Pancreas (tissue), 10 donors: ENCODE results near the gene STAC3. TPM values are rescaled to one million over a fixed set of nuclear protein-coding genes. Genes with fewer than 3 reads are reported as not detected.

Experiments used
- ATAC-seq, 4 donors: fragments of 200-7000 bp; cut with Tn5 transposase; one replicate each; pipeline versions ENCODE4 v1.8.0 to v1.9.1; 2020; ENCODE audit warnings: mild to moderate bottlenecking in 4 of 4, moderate library complexity in 4 of 4
- DNase-seq, 6 donors: peaks; one replicate each; pipeline ENCODE4 v3.0.0-alpha.2; 2020
- FAIRE-seq: peaks from 2 replicates; lab custom pipeline; 2012; peaks lifted over from hg19 to GRCh38; lab: Jason Lieb, UNC
- H3K27ac ChIP-seq, 4 donors: fragments of 200-600 bp; sonication (generic); 1 replicate in 3 of 4; 2 replicates in 1 of 4; pipeline versions ENCODE4 v1.5.0 to v1.8.0; 2020
- H3K27me3 ChIP-seq, 4 donors: fragments of 200-600 bp; one replicate each; pipeline ENCODE4 v1.8.0; 2021
- H3K36me3 ChIP-seq, 3 donors: fragments of 200-600 bp; sonication (generic) in 1 of 3; one replicate each; pipeline versions ENCODE4 v1.5.0 to v1.8.0; 2020 to 2021
- H3K4me1 ChIP-seq, 3 donors: fragments of 200-600 bp; one replicate each; pipeline ENCODE4 v1.8.0; 2021
- H3K4me3 ChIP-seq, 4 donors: fragments of 200-600 bp; sonication (generic) in 2 of 4; one replicate each; pipeline versions ENCODE4 v1.5.0 to v1.8.0; 2020 to 2021
- H3K9me3 ChIP-seq, 4 donors: fragments of 200-600 bp; one replicate each; pipeline ENCODE4 v1.8.0; 2021
- WGBS, 2 donors: extraction: QIAGEN DNeasy Blood & Tissue Kit; methylation state at CpG; one replicate each; pipeline ENCODE4 v1.1.7; 2013; 5-methylcytosine and 5-hydroxymethylcytosine counted together
- intact Hi-C, 3 donors: fragments of 100-400 bp; cut with DNase I; formaldehyde crosslinking; loops; one replicate each; pipeline versions ENCODE4 v1.11.1 to v1.14.2; 2022
- polyA plus RNA-seq, 2 donors: library from polyadenylated mRNA; stranded (reverse); fragments of 200-250 nt; gene quantifications; one replicate each; pipeline ENCODE4 v1.2.3, GENCODE V29; 2013
- total RNA-seq, 6 donors: library from RNA; stranded (reverse); fragmentation: NEBNext Ultra II Directional in 4 of 6; extraction: Animal tissue kit (Norgen Biotek cat#: 25700) in 4 of 6; gene quantifications; one replicate each; pipeline versions ENCODE4 v1.2.1 to v1.2.4, GENCODE V29; 2021 to 2023
- TF ChIP-seq, protein P1 (sequence below), 4 donors: fragments of 200-600 bp; sonication (generic) in 3 of 4; IDR thresholded peaks; one replicate each; pipeline versions ENCODE4 v1.5.0 to v1.8.0; 2021; ENCODE audit warnings: antibody characterized with exemption in 4 of 4
- donor health status: healthy with polysubstance abuse.
- donor health status: DM: no; HTN: no; CAD: no; lungs with moderate emphysema.
- donor health status: DM: no; HTN: no; CAD: no.
- donor health status: control.
- donor health status: control.
- donor health status: Bipolar disorder and iron deficiency.
- donor health status: DM: yes; HTN: yes; CAD: no.
- donor health status: DM: no; HTN: no; CAD: no.
- donor health status: DM: no; HTN: no; CAD: no.
- donor health status: DM: yes; HTN: yes; CAD: no.

STAC3 gene
- total and polyA plus RNA-seq, 8 donors, result 0.46 to 3.0 (median 1.1) TPM

DNA sequence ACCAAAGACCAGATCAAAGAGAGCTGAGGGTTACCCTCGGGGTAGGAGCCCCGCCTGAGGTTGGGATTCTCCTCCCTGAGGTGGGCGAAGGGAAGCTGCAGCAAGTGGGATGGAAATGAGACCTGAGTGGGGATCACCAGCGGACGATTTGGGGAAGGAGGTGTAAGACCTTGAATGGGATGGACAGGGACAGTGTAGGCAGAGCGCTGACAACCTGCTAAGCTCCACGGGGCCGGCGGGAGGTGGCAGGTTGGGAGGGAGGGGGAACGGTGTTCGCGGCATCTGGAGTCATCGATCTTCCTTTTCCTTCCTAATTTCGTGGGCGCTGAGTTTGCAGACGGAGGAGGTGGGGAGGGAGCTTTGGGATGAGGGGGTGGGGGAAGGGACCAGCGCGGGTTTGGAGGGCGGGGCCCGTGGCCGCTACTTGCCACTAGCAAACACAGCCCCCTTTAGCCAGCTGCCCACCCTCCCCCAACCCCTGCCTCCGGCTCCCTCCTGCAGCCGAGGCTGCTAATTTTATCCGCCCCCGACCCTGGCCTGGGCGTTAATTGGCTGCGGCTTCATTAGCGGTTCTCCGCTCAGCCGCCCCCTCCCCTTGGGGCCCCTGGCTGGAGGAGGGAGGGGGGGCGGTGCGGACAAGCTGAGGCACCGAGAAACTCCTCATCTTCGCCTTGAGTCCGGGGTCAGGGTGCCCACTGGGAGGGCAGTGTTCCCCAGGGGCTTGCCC, 24.2 kb downstream of the STAC3 start:
- no peak for ATAC-seq
- Histone ChIP-seq H3K4me1 (peaks cover 0 to 13% (median 8%) of the 10 kb centered on the region in 3 donors), H3K27ac (no peak overlapping the region), H3K36me3 (peaks cover 0 to 2% (median 0%) of the 10 kb centered on the region in 3 donors), H3K4me3 (peak overlapping the region in 1 of 4 donors; percentile 7), H3K9me3 (no peaks in the 10 kb centered on the region), H3K27me3 (no peaks in the 10 kb centered on the region)
- FAIRE-seq, result no peak
- WGBS, 2 donors, result 29 to 32% methylated on average over 30 to 35 of the region's 35 CpGs
- no peak for DNase-seq
- intact Hi-C loops, result no loop called here
- TF ChIP-seq, protein P1, sequence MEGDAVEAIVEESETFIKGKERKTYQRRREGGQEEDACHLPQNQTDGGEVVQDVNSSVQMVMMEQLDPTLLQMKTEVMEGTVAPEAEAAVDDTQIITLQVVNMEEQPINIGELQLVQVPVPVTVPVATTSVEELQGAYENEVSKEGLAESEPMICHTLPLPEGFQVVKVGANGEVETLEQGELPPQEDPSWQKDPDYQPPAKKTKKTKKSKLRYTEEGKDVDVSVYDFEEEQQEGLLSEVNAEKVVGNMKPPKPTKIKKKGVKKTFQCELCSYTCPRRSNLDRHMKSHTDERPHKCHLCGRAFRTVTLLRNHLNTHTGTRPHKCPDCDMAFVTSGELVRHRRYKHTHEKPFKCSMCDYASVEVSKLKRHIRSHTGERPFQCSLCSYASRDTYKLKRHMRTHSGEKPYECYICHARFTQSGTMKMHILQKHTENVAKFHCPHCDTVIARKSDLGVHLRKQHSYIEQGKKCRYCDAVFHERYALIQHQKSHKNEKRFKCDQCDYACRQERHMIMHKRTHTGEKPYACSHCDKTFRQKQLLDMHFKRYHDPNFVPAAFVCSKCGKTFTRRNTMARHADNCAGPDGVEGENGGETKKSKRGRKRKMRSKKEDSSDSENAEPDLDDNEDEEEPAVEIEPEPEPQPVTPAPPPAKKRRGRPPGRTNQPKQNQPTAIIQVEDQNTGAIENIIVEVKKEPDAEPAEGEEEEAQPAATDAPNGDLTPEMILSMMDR (IDR thresholded peaks at IDR 0.05), result no peak

DNA sequence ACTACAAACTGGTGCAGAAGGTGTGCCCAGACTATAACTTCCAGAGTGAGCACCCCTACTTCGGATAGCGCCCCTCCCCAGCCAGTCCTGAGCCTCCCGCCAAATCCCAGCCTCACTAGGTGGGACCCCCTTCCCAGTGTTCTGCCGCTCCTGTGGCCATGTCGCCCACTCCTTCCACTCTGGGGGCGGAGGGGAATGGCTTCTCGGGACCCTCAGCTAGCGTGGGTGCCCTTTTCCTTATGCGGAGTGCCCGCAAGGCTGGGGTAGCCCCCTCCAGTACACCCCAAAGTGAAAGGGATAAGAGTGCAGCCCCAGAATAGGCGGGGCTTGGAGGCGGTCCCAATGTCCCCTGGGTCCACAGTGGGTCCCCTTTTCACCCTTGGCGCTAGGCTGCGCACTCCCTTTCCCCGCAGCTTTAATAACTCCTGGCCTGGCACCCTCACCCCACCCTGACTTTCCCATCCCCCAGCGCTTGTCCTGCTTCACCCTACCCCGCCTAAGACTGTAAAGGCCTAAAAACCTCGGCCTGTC, 25.2 kb downstream of the STAC3 start:
- peak in 1 of 6 donors; percentile 60 for DNase-seq
- intact Hi-C loops, result no loop called here
- FAIRE-seq, result no peak
- WGBS, 2 donors, result 60 to 61% methylated on average over 18 of the region's 18 CpGs
- ATAC-seq, result no peak
- TF ChIP-seq, protein P1 (IDR thresholded peaks at IDR 0.05), result no peak
- H3K4me1 ChIP-seq, result peaks cover 0 to 6% (median 3%) of the 10 kb centered on the region in 3 donors
- no peaks in the 10 kb centered on the region for H3K36me3 ChIP-seq
- no peak overlapping the region for H3K27ac ChIP-seq
- no peak overlapping the region for H3K4me3 ChIP-seq
- H3K27me3 ChIP-seq, result peaks cover 0 to 6% (median 0%) of the 10 kb centered on the region in 4 donors
- H3K9me3 ChIP-seq, result no peaks in the 10 kb centered on the region

DNA sequence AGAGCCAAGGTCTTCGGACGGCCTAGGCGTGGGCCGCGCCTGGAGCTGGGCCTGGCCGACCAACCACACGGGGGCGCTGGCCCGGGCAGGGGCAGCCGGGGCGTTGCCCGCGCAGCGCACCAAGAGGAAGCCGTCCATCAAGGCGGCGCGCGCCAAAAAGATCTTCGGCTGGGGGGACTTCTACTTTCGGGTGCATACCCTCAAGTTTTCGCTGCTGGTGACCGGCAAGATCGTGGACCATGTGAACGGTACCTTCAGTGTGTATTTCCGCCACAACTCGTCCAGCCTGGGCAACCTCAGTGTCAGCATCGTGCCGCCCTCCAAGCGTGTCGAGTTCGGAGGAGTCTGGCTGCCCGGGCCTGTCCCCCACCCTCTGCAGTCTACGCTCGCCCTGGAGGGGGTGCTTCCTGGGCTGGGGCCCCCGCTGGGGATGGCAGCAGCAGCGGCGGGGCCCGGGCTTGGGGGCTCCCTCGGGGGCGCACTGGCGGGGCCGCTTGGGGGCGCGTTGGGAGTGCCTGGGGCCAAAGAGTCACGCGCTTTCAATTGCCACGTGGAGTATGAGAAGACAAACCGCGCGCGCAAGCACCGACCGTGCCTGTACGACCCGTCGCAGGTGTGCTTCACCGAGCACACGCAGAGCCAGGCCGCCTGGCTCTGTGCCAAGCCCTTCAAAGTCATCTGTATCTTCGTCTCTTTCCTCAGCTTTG, 25.9 kb downstream of the STAC3 start:
- WGBS, 2 donors, result 20 to 26% methylated on average over 47 to 61 of the region's 61 CpGs
- peaks cover 0 to 6% (median 0%) of the 10 kb centered on the region in 4 donors for H3K27me3 ChIP-seq
- no peaks in the 10 kb centered on the region for H3K36me3 ChIP-seq
- TF ChIP-seq, protein P1 (IDR thresholded peaks at IDR 0.05), result peak; percentile 46 to 58 (median 54)
- no peak overlapping the region for H3K27ac ChIP-seq
- DNase-seq (peak in 3 of 6 donors; percentile 55 to 85 (median 77)), FAIRE-seq (no peak), ATAC-seq (peak; percentile 53 to 70 (median 63))
- H3K4me3 ChIP-seq, result no peak overlapping the region
- H3K4me1 ChIP-seq, result no peaks in the 10 kb centered on the region
- intact Hi-C loops, result no loop called here
- H3K9me3 ChIP-seq, result no peaks in the 10 kb centered on the region

DNA sequence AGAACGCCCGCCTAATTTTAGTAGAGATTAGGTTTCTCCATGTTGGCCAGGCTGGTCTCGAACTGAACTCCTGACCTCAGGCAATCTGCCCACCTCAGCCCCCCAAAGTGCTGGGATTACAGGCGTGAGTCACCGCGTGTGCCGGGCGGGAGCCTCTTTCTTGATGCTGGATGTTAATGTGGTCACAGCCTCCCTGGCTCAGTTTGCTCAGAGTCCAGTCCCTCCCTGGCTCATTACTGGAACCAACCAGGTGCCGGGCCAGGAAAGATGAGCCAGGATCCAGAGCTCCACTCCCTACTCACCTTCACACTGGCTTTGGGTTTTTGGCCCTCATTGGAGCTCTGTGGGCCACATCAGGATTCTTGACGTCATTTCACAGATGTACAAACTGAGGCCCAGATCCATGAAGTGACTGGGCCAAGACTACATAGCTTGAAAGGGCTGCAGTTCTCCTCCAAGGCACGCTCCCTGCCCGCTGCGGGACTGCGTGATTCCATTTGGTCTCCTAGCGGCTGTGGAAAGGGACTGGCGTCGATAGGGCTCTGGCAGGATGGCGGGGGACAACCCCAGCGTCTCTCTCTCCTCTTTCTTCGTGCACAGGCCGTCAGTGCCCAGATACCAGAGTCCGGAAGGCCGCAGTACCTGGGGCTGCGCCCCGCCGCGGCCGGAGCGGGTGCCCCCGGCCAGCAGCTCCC, 26.6 kb downstream of the STAC3 start:
- WGBS, 2 donors, result 58 to 63% methylated on average over 30 of the region's 30 CpGs
- intact Hi-C loops, result no loop called here
- H3K4me3 ChIP-seq, result no peak overlapping the region
- ATAC-seq (no peak), DNase-seq (no peak), FAIRE-seq (no peak)
- H3K27ac ChIP-seq, result no peak overlapping the region
- TF ChIP-seq, protein P1 (IDR thresholded peaks at IDR 0.05), result no peak
- H3K9me3 ChIP-seq, result no peaks in the 10 kb centered on the region
- peaks cover 0 to 6% (median 0%) of the 10 kb centered on the region in 4 donors for H3K27me3 ChIP-seq
- no peaks in the 10 kb centered on the region for H3K4me1 ChIP-seq
- H3K36me3 ChIP-seq, result no peaks in the 10 kb centered on the region
